GM18526 (cell line): ENCODE results near the gene FHIT.

ENCODE experiments used
- POLR2A ChIP-seq: IDR thresholded peaks from 3 replicates; pipeline ENCODE4 v1.6.1; 2011; ENCODE audit not compliant: insufficient read length; ENCODE audit errors: extremely low read depth

Gene FHIT

DNA sequence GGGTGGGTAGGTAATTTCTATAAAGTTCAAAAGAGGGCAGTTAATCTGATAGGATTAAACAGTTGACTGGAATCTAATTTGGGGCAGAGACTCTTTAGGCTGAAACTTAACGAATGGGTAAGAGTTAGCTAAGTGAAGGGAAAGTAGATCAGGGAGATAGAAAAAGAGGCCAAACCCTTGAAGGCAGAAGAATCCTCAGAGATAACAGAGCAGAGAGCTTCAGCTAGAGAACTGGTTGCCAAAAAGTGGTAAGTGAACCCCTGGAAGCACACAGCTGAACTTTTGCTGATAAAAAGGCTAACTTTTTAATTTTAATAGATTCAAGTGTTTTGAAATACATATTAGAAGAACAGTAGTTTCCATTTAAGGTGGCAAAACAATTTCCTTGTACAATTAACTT lies 99.2 kb downstream of the FHIT start:
- TF ChIP-seq POLR2A = no peak

DNA sequence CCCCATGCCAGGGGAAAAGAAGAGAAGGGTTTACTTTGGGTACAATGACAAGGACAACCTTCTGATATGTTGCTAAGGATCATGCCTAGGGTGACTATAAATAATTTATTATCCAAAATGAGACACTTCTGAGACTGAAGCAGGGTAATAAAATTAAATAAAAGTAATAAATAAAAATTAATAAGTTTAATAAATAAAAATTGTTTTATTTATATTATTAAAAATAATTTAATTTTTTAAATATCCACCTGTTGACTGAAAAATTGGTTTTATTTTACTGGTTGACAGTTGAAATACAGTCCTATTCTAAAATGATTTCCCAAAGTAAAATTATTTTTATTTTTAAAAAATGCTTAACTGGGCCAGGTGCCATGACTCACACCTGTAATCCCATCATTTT lies 102.0 kb downstream of the FHIT start:
- no peak for TF ChIP-seq POLR2A

DNA sequence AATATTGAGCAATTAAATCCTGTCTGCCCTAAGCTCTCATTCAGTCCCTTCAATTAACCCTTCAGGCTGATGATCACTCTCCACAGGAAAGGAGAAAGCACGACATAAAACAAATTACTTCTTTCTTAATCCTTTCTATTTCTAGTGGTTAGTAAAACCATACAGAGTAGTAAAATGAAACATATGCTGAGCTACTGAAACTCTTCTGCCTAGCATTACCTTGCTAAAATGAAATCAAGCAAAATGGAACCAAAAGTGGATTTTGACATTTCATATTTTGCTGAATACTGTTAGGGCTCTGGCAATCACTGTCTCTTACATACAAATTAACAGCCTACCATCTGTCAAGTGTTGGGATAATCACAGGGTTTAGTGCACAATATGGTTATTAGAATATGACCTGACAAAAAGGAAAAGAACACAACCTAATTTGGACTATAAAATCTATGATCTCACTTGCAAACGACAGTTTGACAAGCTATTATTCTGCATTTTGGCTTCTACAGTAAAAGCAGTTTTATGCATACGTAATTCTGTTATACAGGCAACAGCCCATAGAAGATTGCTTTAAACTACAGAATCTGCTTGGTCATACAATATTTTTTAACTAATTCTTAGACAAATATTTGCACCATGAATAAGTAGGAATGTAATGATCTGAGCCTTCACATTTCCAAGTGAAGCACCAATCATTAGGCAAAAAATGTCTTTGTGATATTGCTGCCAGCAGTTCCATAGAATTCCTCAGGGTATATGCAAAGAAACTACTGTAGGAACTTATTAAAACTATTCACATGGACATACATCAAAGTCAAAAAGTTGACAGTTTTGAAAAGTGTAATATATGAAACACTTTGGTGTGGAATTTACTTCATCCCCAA lies 105.0 kb downstream of the FHIT start:
- no peak for TF ChIP-seq POLR2A

DNA sequence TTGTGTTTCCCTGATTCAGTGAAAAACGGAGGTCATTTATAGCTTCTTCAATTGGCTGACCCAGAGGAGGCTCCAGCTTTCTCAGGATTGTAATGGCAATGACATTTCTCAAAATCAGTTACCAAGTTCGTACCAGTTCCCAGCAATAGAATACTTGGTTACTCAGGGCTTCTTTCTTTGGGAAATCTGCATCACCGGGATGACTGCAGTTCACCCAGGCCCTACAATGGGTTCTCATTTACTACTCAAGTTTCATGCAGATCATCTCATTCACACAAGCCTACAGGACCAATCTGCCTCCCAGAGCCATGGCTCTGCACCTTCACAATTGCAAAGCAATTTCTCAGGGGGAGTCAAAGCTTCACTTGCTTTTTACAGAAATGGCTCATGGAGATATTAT lies 109.6 kb downstream of the FHIT start:
- TF ChIP-seq POLR2A = no peak

DNA sequence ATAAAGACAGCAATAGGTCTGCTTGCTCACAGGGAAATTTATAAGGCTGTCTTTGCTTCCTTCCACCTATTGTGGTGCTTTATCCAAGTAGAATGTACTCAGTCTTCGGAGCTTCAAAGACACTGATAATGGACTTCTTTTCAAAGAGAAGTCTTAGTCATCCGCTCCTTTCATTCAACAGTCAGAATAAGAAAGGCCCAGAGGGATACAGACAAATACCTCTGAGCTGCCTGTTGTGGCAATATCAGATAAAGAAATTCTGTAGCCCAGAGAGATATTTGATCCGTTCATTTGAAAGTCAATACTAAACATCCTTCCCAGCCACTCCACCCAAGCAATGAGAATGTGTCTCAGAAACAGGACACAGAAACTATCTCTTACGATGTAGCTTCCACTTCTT lies 110.0 kb downstream of the FHIT start:
- no peak for TF ChIP-seq POLR2A

DNA sequence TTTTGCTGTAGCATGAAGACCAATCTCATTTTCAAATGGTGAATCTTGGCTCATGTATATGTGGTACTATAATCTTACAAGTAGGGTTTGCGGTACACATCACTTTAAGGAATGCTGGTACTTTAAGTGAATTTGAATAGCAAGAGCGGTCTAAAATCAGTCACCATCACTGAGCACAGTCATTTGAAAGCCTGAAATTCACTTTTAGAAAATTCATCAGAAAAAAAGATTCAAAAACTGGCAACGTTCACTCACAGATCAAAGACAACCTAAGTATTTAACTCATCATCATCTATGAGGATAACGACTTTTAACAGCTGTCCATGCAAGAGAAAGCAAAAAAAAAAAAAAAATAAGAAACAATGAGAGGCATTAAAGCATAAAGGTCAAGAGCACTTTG lies 111.6 kb downstream of the FHIT start:
- no peak for TF ChIP-seq POLR2A

DNA sequence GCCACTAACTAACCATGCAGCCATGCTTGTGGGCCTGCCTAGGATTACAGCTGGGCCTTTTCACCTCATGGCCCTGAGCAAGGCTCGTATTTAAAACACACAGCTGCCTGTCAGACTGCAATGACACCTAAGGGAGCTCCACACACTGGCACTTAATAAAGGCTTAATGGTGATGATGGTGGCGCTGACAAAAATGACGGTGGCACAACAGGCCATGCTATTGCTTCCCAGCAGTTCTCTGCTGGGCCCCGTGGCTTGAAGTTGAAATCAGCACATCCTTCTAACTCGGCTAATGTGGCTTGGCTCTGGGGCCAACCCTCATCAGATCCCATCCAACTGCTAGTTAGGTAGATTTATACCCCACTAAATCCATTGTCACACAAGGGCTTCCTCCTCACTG lies 112.9 kb downstream of the FHIT start:
- no peak for TF ChIP-seq POLR2A

DNA sequence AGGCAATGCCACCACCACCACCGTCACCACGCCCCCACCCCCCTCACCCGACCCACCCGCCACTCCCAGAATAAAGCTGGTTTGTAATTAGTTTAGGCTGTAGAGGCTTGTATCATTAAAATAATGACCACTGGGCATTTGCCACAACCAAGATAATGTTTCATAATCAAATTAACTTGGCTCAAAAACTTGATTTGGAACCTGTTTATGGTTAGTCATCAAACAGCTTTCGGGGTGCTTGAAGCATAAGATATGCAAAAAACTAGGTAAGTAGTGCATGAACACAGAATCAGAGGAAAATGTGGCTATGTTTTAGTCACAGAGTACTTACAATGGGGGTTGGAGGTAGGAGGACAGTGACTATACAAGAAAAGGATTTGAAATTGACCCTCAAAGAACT lies 115.1 kb downstream of the FHIT start:
- TF ChIP-seq POLR2A = no peak

DNA sequence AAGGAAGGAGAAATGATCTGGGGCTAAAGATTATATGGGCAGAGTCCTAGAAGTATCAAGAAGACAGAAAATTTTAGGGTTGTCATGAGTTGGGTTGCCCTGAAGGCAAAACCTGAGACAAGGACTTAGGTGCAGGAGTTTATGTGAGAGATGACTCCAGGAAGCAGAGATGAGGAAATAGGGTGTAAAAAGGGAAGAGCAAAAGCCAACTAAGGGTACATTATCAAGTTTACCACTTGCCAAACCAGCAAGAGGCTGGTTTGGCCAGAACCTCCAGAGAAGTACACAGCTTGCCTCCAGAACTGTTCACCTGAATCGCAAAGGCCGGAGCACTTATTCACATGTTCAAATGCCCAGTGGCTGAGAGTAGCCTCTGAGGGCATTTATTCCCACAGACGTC lies 116.7 kb downstream of the FHIT start:
- TF ChIP-seq POLR2A = no peak

DNA sequence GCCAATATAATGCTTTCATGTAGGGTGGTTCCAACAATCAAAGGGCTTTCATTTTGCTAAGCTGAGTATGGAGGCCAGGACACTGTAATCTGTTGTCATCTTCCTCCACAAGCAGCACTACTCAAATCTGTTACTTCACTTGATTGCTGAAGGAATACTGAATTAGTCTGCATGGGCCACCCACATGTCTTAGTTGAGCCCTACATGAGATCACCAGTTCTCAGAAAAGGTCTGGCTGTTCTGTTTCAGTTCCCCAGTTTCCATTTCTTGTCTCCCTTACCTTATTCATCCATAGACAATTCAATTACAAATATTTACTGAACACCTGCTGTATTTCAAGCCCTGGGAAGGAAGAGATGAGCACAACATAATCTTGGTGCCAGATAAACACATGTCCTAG lies 119.2 kb downstream of the FHIT start:
- TF ChIP-seq POLR2A = no peak

DNA sequence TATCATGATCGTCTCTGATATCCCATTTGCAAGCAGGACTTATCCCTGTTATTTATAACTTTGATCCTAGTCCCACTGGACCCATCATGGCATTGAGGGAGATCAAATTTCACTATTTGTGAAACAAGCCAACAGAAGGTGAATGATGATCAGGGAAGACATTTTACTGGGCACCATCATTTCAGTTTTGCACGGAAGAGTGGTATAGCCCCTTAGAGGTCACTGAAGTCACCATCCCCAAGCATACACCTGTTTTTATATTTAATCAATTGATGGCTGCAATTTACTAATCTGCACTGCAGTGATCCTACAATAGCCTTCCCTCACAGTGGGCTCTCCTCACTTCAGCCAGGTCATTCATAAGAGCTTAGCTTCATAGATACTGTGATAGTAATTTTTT lies 132.4 kb downstream of the FHIT start:
- no peak for TF ChIP-seq POLR2A

DNA sequence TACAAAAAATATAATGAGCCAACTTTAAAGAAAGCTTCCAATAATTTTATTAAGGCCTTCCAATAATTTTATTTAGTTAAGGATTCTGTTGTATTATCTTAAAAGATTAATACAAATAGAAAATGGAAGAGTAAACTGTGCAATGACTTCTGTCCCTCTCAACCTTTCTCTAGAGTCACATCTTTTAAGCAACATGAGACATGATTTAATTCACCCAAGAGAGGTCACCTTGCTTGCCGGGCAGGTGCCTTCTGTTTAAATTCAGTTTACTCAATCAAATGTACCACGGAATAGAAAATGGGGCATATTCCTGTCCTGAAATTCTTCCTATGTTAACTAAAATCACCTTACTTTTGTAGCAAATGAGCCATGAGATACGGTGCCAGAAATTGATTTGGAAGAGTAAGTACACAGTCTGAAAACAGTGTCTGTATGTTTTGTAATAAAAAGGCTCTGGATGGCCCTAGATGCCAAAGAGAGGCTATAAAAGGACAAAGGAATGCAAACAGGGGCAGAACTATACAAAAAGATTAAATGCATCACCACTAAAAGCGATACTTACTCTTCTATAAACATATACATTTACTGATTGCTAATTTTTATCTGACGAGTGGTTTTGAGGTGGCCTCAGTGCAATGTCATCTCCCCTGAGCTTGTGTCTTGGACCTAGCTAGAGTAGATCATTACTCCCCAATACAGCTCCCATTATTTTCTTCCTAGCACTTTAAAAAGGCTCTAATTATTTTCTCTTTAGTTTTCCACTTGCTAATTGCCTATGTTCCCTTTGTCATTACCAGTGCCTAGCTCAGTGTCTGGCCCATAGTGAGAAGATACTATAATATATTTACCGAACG lies 134.0 kb downstream of the FHIT start:
- TF ChIP-seq POLR2A = no peak

DNA sequence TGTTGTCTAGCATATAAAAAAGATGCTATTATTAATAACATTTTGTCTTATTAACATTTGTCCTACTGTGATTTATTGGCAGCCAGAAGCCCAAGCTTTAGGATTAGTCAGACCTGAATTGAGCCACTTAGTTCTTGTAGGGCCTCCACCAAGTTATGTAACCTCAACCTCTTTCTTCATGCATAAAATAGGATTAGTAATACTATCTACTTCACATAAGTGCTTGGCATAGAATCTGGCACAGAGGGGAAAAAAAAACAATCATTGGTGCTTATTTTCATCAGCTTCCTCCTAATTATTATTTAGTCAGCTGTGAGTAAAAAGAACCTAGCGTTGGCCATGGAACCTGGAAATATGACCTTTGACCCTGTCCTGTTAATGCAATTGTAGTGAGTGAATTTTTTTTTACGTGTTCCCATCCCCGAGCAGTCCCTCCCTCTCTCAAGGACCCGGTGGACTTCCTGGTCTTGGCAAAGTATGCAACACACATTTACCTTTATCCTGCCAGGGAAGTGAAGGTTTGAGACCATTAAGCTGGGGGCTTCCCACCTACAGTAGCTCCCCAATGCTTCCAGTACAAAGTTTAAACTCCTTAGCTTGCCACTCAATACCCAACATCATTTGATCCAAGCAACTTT lies 136.8 kb downstream of the FHIT start:
- no peak for TF ChIP-seq POLR2A

DNA sequence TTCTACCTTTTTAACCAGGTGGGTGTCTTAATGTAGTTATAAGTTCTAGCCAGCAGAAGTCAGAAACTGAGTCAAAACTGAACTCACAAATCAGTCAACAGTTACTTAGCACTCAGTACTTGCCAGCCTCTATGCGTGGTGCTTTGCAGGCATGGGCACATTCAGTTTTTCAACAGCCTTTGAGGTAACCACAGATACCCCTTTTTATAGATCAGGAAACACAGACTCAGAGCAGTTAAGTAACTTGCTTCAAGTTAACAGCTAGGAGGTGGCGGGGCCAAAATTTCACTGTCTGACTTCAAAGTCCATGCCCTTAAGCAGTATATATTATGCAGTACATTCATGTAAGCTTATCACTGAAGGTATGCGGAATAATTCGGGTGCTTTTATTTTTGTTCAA lies 139.4 kb downstream of the FHIT start:
- TF ChIP-seq POLR2A = no peak

DNA sequence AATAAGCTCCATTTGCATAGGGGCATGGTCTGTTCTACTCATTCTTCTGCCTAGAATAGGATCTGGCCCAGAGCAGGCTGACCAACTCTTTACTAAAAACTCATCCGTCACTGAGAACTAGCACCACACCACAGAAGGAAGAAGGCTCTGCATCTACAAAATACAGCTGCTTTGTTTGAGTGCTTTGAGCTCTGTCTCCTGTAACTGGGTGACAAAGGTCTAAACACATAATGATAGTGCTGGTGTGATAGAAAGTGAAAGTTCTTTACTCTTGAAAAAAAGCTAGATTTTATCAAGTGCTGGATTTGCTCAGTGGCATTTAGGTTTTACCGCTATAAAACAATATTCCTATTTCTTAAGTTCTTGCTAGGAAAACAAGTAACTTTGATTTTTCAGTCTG lies 140.7 kb downstream of the FHIT start:
- no peak for TF ChIP-seq POLR2A
